Caco-2 (cell line): Measurements from ENCODE around the gene ABCA8. TPM values are rescaled to one million over a fixed set of nuclear protein-coding genes. Genes with fewer than 3 reads are reported as not detected.

Experiments
- BruUV-seq: library from RNA; stranded (reverse); fragments of 400-500 nt; replicated peaks from 2 replicates; lab custom pipeline; 2021; lab: Mats Ljungman, UMichigan
- CTCF ChIA-PET: fragments of 300-600 bp; sonication (Branson Sonifier 250); formaldehyde crosslinking; loops from one replicate; lab custom pipeline; 2022; ENCODE audit warnings: antibody characterized with exemption; lab: Charles Lee
- POLR2A ChIA-PET: fragments of 300-600 bp; sonication (Branson Sonifier 250); formaldehyde crosslinking; loops from one replicate; lab custom pipeline; 2022; ENCODE audit warnings: antibody characterized with exemption; lab: Charles Lee
- DNase-seq, 2 experiments: peaks; one replicate each; pipeline versions ENCODE4 v3.0.0 to v3.0.0-alpha.2; 2020 to 2022
- H3K27me3 ChIP-seq: replicated peaks from 2 replicates; pipeline ENCODE4 v1.6.0; 2011; ENCODE audit warnings: low read length; ENCODE audit not compliant: control insufficient read depth, insufficient read depth
- H3K36me3 ChIP-seq: 2 replicates; pipeline ENCODE4 v1.5.1; 2011; ENCODE audit warnings: low read length; ENCODE audit not compliant: control insufficient read depth, insufficient read depth
- H3K4me1 ChIP-seq: fragments of 250-450 bp; sonication (Bioruptor Pico); 2 replicates; pipeline ENCODE4 v1.5.1; 2020; ENCODE audit warnings: mild to moderate bottlenecking
- H3K4me3 ChIP-seq: 2 replicates; pipeline ENCODE4 v1.5.1; 2011; ENCODE audit warnings: low read depth, mild to moderate bottlenecking, control low read depth, low read length
- H3K9me3 ChIP-seq: fragments of 250-450 bp; sonication (Bioruptor Pico); 2 replicates; pipeline ENCODE4 v1.5.1; 2020; ENCODE audit warnings: mild to moderate bottlenecking, moderate library complexity
- H3K27ac Mint-ChIP-seq: one replicate; pipeline ENCODE4 v1.8.0; 2022; ENCODE audit warnings: mixed read lengths; ENCODE audit not compliant: unreplicated experiment
- H3K27me3 Mint-ChIP-seq: one replicate; pipeline ENCODE4 v1.8.0; 2022; ENCODE audit warnings: mixed read lengths; ENCODE audit not compliant: insufficient read depth, unreplicated experiment
- H3K36me3 Mint-ChIP-seq: one replicate; pipeline ENCODE4 v1.8.0; 2022; ENCODE audit warnings: mild to moderate bottlenecking, mixed read lengths; ENCODE audit not compliant: insufficient read depth, unreplicated experiment
- H3K4me1 Mint-ChIP-seq: one replicate; pipeline ENCODE4 v1.8.0; 2022; ENCODE audit warnings: low read depth, mixed read lengths; ENCODE audit not compliant: unreplicated experiment
- H3K4me3 Mint-ChIP-seq: one replicate; pipeline ENCODE4 v1.8.0; 2022; ENCODE audit warnings: mild to moderate bottlenecking, moderate library complexity, mixed read lengths; ENCODE audit not compliant: unreplicated experiment
- H3K9me3 Mint-ChIP-seq: one replicate; pipeline ENCODE4 v1.8.0; 2022; ENCODE audit warnings: mixed read lengths; ENCODE audit not compliant: unreplicated experiment
- CTCF ChIP-seq, 2 experiments: fragments of 200-600 bp in 1 of 2; IDR thresholded peaks; 1 replicate in 1 of 2; 2 replicates in 1 of 2; pipeline versions ENCODE4 v1.5.1 to v1.8.0; 2011 to 2022; ENCODE audit warnings: antibody characterized with exemption in 1 of 2, control low read depth in 1 of 2, inconsistent platforms in 1 of 2, low read depth in 1 of 2, low read length in 1 of 2, mild to moderate bottlenecking in 1 of 2, moderate library complexity in 1 of 2; ENCODE audit not compliant: insufficient read depth in 1 of 2, severe bottlenecking in 1 of 2, unreplicated experiment in 1 of 2
- intact Hi-C: fragments of 100-400 bp; cut with micrococcal nuclease; formaldehyde crosslinking; loops from one replicate; pipeline ENCODE4 v1.10.0; 2022; ENCODE audit not compliant: unreplicated experiment
- total RNA-seq: library from RNA; stranded (reverse); gene quantifications from 2 replicates; pipeline ENCODE4 v1.2.3, GENCODE V29; 2022

Gene ABCA8
- total RNA-seq, 1 experiment from 2014 or later = 0.91 TPM

GRCh38 chr17:68897557-68897956 is 57.6 kb downstream of the ABCA8 start:
- Histone ChIP-seq H3K36me3 (no peaks in the 10 kb centered on the region), H3K4me1 (no peaks in the 10 kb centered on the region), H3K4me3 (no peak overlapping the region), H3K27me3 (no peaks in the 10 kb centered on the region), H3K9me3 (peaks cover 6% of the 10 kb centered on the region; the same call in 1 of the 2 replicates)
- Mint-ChIP-seq H3K27me3 (no peaks in the 10 kb centered on the region), H3K9me3 (peaks cover 19% of the 10 kb centered on the region), H3K4me3 (no peak overlapping the region), H3K36me3 (no peaks in the 10 kb centered on the region), H3K27ac (no peak overlapping the region), H3K4me1 (no peaks in the 10 kb centered on the region)
- intact Hi-C loops = no loop called here
- CTCF ChIA-PET = no interaction called here
- no peak for TF ChIP-seq CTCF (IDR thresholded peaks at IDR 0.05; ENCODE audit: insufficient read depth in 1 of 2, low read depth in 1 of 2, low read length in 1 of 2, severe bottlenecking in 1 of 2, unreplicated experiment in 1 of 2)
- POLR2A ChIA-PET = no interaction called here
- BruUV-seq = no TSS peak
- no peak for DNase-seq

GRCh38 chr17:68892658-68893057 is 62.5 kb downstream of the ABCA8 start:
- POLR2A ChIA-PET = no interaction called here
- Histone ChIP-seq H3K27me3 (no peaks in the 10 kb centered on the region), H3K9me3 (no peaks in the 10 kb centered on the region; the same call in 1 of the 2 replicates), H3K4me1 (no peaks in the 10 kb centered on the region), H3K36me3 (no peaks in the 10 kb centered on the region), H3K4me3 (no peak overlapping the region)
- H3K36me3 Mint-ChIP-seq = no peaks in the 10 kb centered on the region
- no peaks in the 10 kb centered on the region for H3K4me1 Mint-ChIP-seq
- DNase-seq = no peak
- H3K4me3 Mint-ChIP-seq = no peak overlapping the region
- no peak overlapping the region for H3K27ac Mint-ChIP-seq
- intact Hi-C loops = no loop called here
- H3K9me3 Mint-ChIP-seq = peaks cover 14% of the 10 kb centered on the region
- CTCF ChIA-PET = no interaction called here
- TF ChIP-seq CTCF (IDR thresholded peaks at IDR 0.05; ENCODE audit: insufficient read depth in 1 of 2, low read depth in 1 of 2, low read length in 1 of 2, severe bottlenecking in 1 of 2, unreplicated experiment in 1 of 2) = no peak
- no peaks in the 10 kb centered on the region for H3K27me3 Mint-ChIP-seq
- BruUV-seq = no TSS peak

GRCh38 chr17:68892193-68892592 is 63.0 kb downstream of the ABCA8 start:
- H3K36me3 Mint-ChIP-seq = no peaks in the 10 kb centered on the region

More at GRCh38 chr17:68892193-68892592, 63.0 kb downstream of the ABCA8 start:
- H3K4me3 Mint-ChIP-seq = no peak overlapping the region
- ChIA-PET POLR2A (no interaction called here), CTCF (no interaction called here)
- TF ChIP-seq CTCF (IDR thresholded peaks at IDR 0.05; ENCODE audit: insufficient read depth in 1 of 2, low read depth in 1 of 2, low read length in 1 of 2, severe bottlenecking in 1 of 2, unreplicated experiment in 1 of 2) = no peak
- intact Hi-C loops = no loop called here
- no TSS peak for BruUV-seq
- Histone ChIP-seq H3K36me3 (no peaks in the 10 kb centered on the region), H3K4me1 (no peaks in the 10 kb centered on the region), H3K9me3 (no peaks in the 10 kb centered on the region; the same call in 1 of the 2 replicates), H3K27me3 (no peaks in the 10 kb centered on the region), H3K4me3 (no peak overlapping the region)
- peaks cover 10% of the 10 kb centered on the region for H3K9me3 Mint-ChIP-seq
- no peak for DNase-seq
- H3K27me3 Mint-ChIP-seq = no peaks in the 10 kb centered on the region
- H3K4me1 Mint-ChIP-seq = no peaks in the 10 kb centered on the region
- no peak overlapping the region for H3K27ac Mint-ChIP-seq
